Hippocampal formation (tissue), 2 donors: ENCODE results near the gene AP1G1.
"Not testable (repeated sequence)": the region's sequence is repeated elsewhere in the genome, so short reads cannot be mapped to it uniquely, and the experiment has no call there.

Experiments used
- DNase-seq, 2 donors: peaks; one replicate each; lab custom pipeline; 2025; lab: John Stamatoyannopoulos, UW

The AP1G1 gene

DNA sequence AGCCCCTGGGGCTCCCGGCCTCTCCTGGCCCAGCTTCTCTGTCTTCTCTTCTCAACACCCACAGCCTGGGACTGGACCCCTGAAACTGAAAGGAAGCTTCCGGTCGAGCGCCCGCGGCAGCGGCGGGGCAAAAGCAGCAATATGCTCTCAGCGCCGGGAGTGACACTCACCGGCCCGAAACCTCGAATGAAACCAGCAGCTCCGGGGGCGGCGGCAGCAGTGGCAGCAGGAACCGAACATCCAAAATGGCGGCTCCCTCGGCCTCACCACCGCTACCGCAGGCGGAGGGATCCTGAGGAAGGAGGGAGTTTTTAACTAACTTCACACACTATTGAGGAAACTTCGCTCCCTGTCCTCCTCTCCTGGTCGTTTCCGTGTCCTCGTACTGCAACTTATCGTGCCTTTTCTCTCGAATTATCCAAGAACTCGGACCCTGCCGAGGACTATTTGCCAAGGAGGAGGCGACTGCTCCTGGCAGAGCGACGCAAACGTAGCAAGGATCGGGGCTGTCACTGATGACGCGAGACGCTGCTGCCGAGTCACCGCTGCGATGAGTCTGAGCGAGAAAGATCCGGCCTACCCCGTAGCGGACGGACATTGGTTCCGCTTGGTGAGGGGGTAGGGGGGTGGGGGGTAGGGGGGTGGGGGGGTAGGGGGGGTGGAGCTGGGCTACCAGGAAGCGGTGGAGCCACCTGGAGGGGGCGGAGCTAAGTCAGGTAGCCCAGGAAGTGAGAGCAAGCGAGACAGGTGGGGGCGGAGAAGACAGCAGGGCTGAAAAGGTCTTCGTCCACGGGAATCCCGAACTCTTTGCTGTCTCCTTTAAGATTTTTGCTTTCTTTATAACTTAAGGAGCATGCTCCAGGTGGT, at the start of gene AP1G1:
Gene AP1G1 (minus strand): TSS at position 242 of the 867 bp plus-strand sequence. CDS start 19,355 bp downstream, outside the sequence.
- peak; percentile 90 to 92 for DNase-seq

DNA sequence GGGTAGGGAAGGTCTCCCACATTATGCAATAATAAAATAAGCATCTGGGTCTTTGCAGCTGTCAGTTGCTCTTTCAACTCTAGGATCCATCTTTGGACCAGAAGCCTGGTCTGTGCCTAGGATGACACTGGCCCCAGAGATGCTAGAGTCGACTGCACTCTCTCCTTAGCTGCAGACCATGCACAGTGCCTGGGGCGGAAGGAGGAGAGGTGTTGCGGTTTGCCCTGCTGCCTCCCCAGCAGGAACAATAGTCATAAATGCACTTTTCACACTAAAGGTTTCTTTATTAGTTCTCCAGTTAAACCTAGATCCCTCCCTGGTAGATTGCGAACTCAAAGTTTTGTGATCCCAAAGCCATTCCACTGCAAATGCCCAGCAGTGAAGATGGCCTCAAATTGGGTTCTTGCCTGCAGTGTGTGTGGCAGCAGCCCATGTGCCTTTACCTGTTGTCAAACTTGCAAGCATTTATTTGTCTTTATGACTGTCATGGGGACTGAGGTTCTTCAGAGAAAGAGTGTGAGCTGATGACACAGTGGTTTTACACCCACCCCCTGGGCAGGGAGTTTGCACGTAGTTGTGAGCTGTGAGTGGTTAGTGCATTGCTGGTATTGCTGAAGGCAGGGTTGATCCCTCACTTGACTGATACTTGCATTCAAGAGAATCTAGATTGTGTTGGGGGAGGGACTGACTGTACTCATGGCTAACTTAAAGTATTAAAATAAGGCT, 47.5 kb upstream of the AP1G1 start:
- no peak for DNase-seq

DNA sequence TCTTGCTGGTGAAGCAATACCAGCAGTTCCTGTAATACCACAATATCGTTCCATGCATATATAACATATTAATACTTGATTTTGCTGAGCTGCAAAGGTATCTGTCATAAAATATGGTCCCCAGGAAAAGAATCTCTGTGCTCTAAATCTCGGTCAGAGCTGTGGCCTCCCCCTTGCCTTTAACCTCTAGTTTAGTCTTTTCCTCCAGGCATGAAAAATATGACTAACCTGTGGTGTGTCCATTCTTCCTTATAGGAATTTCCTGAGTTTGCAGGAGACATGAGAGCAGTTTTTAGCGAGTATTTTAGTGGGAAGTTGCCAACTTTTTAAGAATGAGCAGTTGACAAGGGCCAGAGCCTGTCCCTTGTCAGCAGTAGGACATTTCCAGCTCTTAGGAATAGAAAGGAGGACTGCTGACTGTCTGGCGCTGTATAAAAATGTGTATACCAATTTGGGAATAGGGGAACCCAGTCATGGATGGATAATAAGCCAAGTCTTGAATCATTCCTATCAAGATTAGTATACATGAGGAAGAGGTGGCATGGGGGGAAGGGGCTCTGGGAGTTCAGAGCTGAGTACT, 45.8 kb upstream of the AP1G1 start:
- DNase-seq, result no peak

DNA sequence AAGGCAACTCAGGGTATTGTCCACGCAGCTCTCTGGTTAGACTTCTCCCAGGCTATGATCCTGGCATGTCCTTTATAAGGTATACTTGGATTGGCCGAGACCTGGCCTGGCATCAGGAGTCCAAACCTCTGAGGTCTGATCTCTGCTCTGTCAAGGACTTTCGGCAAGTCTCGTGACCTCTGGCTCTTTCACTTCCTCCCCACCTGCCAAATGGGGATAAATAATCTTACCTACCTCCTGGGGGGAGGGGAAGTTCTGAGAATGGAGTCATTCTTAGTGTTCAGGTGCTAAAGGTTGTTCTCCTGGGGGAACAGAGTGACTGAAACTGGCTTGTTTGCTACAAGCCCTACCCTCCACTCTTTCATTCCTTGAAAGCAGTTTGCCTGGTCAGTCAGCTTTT, 44.8 kb upstream of the AP1G1 start:
- DNase-seq, result no peak

DNA sequence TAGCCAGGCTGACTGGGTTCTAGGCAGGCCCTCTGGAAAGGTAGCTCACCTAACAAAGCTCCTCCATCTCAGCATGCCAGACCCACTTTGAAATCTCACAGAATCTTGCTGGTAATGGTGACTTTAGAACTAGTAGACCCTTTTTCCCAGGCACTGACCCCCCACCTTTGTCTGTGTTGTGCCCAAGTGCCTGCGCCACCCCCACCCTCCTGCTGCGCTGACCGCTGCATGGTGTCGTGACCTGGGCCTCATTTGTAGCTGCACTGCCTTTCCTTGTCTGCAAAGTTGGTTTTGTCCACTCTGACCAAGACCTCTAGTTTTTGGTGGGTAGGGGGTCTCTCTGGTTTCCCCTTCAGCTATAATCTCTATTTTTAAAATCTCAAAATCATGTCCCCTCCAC, 43.9 kb upstream of the AP1G1 start:
- DNase-seq, result no peak

DNA sequence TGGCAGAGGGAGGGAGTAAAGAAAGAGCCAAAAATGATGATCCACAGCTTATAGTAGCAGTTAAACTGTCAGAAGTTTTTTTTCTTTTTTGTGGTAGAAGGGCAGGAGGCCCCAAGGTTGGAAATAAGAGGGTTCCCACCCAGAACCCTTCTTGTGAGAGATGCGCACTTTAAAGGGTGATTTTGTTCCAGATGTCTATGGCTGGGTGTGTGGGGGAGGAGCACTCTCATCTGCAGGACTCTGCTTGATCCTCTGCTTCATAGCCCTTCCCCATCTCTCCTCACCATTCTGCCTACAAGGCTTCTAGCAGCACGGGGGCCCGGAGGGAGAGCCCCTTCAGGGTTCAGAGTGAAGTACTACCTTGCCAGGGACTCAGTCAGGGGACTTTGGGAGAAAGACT, 43.5 kb upstream of the AP1G1 start:
- DNase-seq, result peak in 1 of 2 donors; percentile 1

DNA sequence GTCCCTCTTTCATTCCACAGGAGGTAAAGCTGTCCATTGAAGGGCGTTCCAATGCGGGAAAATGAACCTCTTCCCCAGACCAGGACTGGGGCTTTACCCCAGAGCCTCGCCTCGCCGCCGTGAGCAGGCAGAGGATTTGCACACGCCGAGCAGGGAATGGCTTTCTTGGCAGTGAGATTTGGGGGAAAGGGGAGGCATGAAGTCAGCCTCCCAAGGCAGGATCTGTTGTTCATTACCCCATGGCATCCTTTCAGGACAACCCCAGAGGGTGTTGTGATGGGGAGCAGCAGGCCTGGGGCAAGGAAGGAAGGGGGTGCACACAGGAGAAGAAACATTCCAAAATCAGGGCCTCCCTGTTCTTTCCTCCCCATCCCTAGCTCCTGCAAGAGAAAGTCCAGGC, 43.1 kb upstream of the AP1G1 start:
- DNase-seq, result no peak

DNA sequence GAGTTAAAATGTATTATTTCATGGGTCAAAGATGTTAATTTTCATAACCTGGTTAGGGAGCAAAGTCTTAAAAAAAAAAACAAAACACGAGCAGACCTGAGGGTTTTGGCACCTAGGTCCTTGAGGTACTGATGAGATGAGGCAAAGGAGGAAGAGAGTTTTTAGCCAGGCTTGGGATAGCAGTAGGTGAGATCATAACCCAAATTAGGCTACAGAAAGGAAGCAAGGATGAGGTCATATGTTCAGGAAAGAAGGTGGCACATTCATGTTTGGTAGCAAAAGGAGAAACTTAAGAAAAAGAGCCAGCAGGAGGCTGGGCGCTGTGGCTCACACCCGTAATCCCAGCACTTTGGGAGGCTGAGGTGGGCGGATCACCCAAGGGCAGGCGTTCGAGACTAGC, 40.0 kb upstream of the AP1G1 start:
- no peak for DNase-seq

DNA sequence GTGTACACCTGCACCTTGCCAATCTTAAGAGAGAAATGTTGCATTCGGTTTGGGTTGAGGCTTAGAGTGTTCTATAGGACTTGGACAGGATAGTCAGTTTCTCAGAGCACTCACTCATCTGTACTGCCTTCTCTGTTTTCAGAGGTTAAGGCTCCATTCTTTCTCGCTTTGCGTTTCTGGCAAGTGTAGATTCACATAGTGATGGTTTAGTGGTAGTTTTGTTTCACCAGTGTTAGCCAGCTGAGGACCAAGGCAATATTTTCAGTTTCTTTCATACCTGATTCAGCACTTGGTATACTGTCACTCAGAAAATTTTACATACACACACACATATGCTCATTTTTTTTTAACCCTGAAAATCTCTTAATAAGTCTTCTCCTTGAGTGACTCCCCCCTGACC, 38.5 kb upstream of the AP1G1 start:
- DNase-seq, result no peak

DNA sequence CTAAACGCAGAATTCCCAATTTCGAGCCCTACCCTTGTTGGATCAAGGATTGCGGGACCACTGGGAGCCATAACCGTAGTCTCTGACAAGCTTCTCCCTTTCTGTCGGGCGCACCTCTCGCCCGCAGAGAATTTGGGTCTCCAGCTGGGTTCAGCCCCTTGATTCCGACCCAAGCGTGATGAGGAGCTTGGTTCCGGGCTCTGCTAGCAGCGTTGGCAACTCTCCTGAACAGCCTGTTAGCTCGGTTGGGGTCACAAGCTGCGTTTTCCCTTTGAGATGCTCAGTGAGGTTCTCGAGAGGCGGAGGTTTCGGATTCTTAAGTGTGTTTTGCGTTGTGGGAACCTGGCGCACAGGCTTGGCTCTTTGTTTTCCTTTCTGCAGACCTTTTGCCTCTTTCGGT, 37.8 kb upstream of the AP1G1 start:
- DNase-seq, result peak; percentile 1 to 23

DNA sequence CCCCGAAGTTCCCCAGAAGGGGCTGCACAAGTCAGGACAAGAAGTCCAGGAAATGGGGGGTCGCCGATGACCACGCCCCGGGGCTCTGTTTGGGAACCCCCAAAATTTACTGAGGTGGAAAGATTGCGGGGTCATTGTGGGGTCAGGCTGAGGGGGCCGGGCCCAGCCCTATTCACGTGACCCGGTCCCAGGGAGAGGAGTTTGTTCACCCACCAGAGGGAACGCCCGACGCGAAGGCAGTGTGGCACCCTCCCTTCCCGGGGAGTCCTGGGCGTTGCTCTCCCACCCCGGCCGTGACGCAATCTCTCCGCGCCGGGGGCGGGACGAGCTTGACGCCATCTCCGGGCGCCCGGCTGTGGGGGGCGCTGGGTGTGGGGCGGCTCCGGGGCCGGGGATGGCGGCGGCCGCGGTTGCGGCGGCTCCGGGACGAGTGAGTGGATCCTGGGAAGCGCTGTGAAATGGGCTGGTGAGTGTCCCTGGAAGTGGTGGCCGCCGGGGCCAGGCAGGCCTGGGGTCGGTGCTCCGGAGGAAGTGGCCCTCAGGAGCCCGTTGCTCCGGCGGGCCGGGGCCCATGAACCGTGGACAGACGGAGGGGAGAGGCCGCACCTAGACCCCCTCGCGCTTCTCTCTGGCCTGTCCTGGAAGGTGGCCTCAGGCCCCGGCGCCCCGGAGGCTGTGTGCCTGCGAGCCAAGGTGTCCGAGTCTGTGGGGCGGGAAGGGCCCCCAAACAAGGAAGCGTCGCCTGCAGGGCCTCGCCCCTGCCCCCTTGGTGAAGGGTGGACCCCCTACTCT, 37.2 kb upstream of the AP1G1 start, which contains the start of gene ATXN1L:
Gene ATXN1L (plus strand): TSS at position 338 of the 792 bp plus-strand sequence. CDS start 3,765 bp downstream, outside the sequence.
- DNase-seq, result peak; percentile 73 to 81

DNA sequence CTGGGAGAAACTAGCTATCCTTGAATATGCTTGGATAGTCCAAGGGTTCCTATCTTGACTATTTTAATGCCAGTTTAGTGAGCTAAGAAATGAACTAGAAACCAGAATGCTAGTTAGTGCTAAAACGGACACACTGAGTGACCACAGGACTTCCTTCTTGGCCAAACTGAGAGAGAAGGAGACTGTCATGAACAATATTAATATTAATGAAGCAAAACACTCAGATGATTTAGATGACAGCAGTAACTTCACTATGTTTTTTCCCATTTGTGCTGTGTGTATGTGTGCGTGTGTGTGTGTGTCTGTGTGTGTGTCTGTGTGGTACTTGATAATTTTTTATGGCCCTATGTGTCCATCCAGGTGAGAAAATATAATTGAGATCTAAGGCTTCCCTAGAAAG, 34.9 kb upstream of the AP1G1 start:
- no peak for DNase-seq

DNA sequence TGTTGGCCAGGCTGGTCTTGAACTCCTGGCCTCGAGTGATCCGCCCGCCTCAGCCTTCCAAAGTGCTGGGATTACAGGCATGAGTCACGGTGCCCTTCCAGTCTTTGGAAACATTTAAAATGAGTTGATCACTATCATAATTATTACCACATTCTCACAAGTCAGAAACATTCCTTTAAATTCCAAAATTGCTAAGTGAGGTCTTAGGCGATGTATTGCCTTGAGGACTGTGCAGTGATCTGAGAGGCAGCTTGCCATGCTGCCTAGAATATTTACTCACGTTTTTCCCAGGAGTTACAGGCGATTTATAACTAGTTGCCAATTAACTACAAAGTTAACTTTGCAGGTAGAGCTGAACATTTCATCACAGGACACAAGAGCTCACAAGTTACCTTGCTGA, 31.4 kb upstream of the AP1G1 start:
- no peak for DNase-seq

DNA sequence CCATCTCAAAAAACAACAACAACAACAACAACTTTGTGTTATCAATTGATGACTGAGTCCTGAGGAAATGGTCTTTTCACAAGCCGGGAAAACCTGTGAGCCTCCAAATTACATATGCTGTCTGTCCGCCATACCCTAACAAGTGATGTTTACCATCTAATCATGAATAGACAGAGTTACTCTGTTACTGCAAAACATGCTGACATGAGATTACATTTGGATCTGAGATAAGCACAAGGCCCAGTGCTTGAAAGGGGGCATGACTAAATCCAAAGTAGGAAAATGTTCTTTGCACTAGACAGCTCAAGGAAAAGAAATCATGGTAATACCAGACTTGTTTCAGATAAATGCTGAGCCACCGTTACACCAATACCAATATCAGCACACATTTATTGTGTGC, 28.5 kb upstream of the AP1G1 start:
- no peak for DNase-seq

DNA sequence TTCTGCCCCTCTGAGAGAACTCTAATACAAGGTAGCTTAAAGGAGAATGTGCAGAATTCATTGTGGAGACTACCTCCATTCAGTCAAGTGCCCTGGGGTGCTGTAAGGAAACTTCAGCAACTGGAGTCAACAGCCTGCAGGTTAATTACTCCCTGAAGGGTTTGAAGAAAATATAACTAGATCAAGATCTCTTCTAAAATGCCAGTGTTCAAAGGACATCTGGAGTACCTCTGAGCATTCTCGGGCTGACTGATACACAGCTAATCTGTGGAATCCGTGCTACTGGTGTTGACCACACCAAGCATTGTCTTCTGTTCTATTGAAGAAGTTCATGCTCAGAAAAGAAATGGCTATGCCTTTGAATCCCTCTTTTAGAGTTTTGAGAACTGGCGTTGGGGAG, 25.7 kb upstream of the AP1G1 start:
- DNase-seq, result no peak

DNA sequence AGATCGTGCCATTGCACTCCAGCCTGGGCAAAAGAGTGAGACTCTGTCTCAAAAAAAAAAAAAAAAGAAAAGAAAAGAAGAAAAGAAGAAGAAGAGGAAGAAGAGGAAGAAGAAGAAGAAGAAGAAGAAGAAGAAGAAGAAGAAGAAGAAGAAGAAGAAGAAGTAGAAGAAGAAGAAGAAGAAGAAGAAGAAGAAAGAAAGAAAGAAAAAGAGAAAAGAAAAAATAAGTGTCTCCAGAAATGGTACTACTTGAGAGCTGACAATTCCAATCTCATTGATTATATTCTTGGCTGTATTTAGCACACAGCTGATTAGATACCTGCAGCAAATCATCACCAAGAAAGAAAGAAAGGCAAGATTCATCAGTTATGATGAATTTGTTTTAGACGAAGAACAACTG, 23.5 kb upstream of the AP1G1 start:
- DNase-seq, result not testable (repeated sequence)

DNA sequence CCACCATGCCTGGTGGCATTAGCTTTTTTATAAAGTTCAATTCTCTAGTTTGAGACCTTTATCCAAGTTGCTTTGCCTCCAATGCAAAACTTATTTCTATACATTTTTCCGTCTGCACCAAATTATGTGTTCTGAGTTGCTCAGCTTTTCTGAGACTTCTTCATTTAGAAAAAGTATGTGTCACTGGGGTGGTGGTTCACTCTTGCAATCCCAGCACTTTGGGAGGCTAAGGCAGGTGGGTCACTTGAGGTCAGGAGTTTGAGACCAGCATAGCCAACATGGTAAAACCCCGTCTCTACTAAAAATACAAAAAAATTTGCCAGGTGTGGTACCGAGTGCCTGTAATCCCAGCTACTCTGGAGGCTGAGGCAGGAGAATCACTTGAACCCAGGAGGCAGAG, 23.1 kb upstream of the AP1G1 start:
- not testable (repeated sequence) for DNase-seq

DNA sequence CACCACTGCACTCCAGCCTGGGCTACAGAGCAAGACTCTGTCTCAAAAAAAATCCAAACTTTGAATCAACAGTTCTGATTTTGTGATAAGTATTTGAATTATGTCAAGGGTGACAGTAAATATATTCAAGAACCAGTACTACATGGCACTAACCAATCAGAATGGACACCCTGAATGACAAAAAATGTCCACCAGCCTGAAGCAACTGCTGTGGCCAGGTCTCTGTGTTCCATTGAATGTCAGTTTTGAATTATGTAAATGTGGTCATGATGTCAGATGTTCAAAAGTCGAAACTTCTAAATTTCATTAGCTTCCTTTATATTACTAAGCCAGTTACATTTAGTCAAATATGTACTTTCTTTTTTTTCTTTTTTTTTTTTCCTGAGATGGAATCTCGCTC, 21.7 kb upstream of the AP1G1 start:
- no peak for DNase-seq

DNA sequence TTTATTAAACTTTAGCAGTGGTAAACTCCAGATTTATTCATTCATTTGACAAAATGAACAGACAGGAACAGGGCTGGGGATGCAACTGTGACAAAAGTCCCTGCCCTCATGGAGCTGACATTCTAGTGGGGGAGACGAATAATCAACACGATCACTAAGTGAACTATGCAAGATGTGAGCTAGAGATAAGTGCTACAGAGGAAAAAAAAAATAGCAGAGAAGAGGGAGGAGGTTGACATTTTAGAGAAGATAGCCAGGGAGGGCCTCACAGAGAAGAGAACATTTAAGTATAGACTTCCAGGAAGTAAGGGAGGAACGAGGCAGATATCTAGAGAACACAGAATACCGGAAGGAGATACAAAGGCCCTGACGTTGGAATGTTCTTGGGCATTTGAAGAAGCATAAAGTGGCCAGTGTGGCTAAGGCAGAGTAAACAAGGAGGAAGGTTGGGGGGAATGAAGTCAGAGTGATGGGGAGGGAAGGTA, 17.9 kb upstream of the AP1G1 start:
- no peak for DNase-seq

DNA sequence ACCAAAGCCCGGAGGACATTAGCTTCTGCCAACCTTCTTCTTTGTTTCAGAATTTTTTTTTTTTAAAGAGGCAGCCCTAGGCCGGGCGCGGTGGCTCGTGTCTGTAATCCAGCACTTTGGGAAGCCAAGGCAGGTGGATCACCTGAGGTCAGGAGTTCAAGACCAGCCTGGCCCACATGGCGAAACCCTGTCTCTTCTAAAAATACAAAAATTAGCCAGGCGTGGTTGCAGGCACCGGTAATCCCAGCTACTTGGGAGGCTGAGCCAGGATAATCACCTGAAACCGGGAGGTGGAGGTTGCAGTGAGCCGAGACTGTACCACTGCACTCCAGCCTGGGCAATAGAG, 8.5 kb upstream of the AP1G1 start:
- not testable (repeated sequence) for DNase-seq

DNA sequence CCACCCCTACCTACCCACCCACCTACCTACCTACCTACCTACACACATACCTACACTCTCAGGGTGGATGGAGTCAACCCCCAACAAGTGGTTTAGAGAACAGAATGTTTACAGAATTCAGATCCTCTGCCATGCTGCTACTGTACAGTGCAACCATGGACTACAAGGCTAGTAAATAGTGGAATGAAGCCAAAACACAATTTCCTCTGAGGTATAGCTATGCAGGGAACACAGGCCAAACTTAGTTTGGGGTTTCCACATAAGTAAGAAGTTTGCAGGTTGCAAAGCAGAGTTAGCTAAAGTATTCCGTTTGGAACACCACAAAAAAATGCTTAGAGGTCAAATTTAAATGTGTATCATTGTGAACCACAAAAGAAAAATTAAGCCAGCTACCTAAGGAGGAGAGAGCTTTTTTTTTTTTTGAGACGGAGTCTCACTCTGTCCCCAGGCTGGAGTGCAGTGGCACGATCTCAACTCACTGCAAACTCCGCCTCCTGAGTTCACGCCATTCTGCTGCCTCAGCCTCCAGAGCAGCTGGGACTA, 2.7 kb upstream of the AP1G1 start:
- DNase-seq, result no peak

DNA sequence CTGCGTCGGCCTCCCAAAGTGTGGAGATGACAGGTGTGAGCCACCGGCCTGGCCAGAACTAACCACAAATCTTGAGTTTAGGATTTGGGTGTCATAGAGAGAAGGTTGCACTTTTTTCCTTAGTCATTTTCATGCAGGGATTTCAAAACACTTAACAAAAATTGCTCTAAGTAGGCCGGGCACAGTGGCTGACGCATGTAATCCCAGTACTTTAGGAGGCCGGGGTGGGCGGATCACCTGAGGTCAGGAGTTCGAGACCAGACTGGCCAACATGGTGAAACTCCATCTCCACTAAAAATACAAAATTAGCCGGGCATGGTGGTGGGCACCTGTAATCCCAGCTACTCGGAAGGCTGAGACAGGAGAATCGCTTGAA, 1.5 kb upstream of the AP1G1 start:
- DNase-seq, result not testable (repeated sequence)
